Activated CD8-positive, alpha-beta memory T cell treated with anti-CD3 and anti-CD28 coated beads, Interleukin-2, amount 10 ng/mL, durations not matched to agents 7 days and 5 days (primary cell): ENCODE data around the gene MED20. TPM values are rescaled to one million over a fixed set of nuclear protein-coding genes. Genes with fewer than 3 reads are reported as not detected.

ENCODE experiments used
- ATAC-seq: fragments of 150-1000 bp; cut with Tn5 transposase; one replicate; pipeline ENCODE4 v1.10.0; 2021; ENCODE audit warnings: moderate library complexity
- CTCF ChIA-PET: fragments of 350-600 bp; sonication (Branson Sonifier 250); formaldehyde crosslinking; loops from one replicate; lab custom pipeline; 2021; ENCODE audit warnings: antibody characterized with exemption; lab: Charles Lee
- DNase-seq: peaks from one replicate; pipeline ENCODE4 v3.0.0-alpha.2; 2020
- H3K27ac Mint-ChIP-seq: one replicate; pipeline ENCODE4 v1.8.0; 2021; ENCODE audit warnings: mild to moderate bottlenecking, mixed read lengths
- H3K27me3 Mint-ChIP-seq: one replicate; pipeline ENCODE4 v1.8.0; 2021; ENCODE audit warnings: mixed read lengths
- H3K36me3 Mint-ChIP-seq: one replicate; pipeline ENCODE4 v1.8.0; 2021; ENCODE audit warnings: mild to moderate bottlenecking, mixed read lengths
- H3K4me1 Mint-ChIP-seq: one replicate; pipeline ENCODE4 v1.8.0; 2021; ENCODE audit warnings: mixed read lengths
- H3K4me3 Mint-ChIP-seq: one replicate; pipeline ENCODE4 v1.8.0; 2021; ENCODE audit warnings: mild to moderate bottlenecking, moderate library complexity, mixed read lengths
- H3K9me3 Mint-ChIP-seq: one replicate; pipeline ENCODE4 v1.8.0; 2022; ENCODE audit warnings: low read depth, mixed read lengths
- total RNA-seq, 2 experiments: library from RNA; stranded (reverse); gene quantifications; one replicate each; pipeline ENCODE4 v1.2.3, GENCODE V29; 2021

The MED20 gene
- total RNA-seq, 2 experiments from 2014 or later: 21.9 to 25.6 TPM

- ATAC-seq (no peak), DNase-seq (no peak)
- Mint-ChIP-seq H3K27ac (peak overlapping the region; percentile 98), H3K4me1 (peaks cover 55% of the 10 kb centered on the region), H3K9me3 (no peaks in the 10 kb centered on the region), H3K4me3 (peak overlapping the region; percentile 88), H3K27me3 (no peaks in the 10 kb centered on the region), H3K36me3 (peaks cover 27% of the 10 kb centered on the region)
- CTCF ChIA-PET: interaction anchor here (1.3 to 6.1 kb wide), 12 partner anchors 9 to 140 kb away, joined by 3 to 184 read pairs (median 6); partner anchors contain the start of genes CCND3, TAF8, TOMM6 and USP49
Measured at GRCh38 chr6:41922154-41922553, 1.2 kb upstream of the MED20 start.

- peak; percentile 21 for ATAC-seq
- Mint-ChIP-seq H3K36me3 (peaks cover 27% of the 10 kb centered on the region), H3K27me3 (no peaks in the 10 kb centered on the region), H3K27ac (peak overlapping the region; percentile 98), H3K4me1 (peaks cover 55% of the 10 kb centered on the region), H3K9me3 (no peaks in the 10 kb centered on the region), H3K4me3 (peak overlapping the region; percentile 88)
- CTCF ChIA-PET: interaction anchor here (0.9 to 6.1 kb wide), 23 partner anchors 9 to 1008 kb away, joined by 3 to 184 read pairs (median 5); partner anchors contain the start of genes CCND3, CNPY3, TAF8 and TOMM6
- no peak for DNase-seq
Measured at GRCh38 chr6:41921712-41921998, 716 bp upstream of the MED20 start.

- H3K9me3 Mint-ChIP-seq: no peaks in the 10 kb centered on the region
- peak overlapping the region; percentile 68 for H3K27ac Mint-ChIP-seq
- H3K4me1 Mint-ChIP-seq: peaks cover 46% of the 10 kb centered on the region
- no peak for ATAC-seq
- peaks cover 31% of the 10 kb centered on the region for H3K36me3 Mint-ChIP-seq
- no peak overlapping the region for H3K4me3 Mint-ChIP-seq
- CTCF ChIA-PET: interaction anchor here (2.2 kb wide), 1 partner anchor 130 kb away, joined by 6 read pairs; the partner anchor contains the start of gene TOMM6
- no peaks in the 10 kb centered on the region for H3K27me3 Mint-ChIP-seq
- DNase-seq: no peak
Measured at GRCh38 chr6:41917528-41917927, 3.4 kb downstream of the MED20 start.

- CTCF ChIA-PET: interaction anchor here (0.8 to 2.2 kb wide), 5 partner anchors 10 to 130 kb away, joined by 3 to 12 read pairs (median 3); partner anchors contain the start of gene CCND3
- H3K4me1 Mint-ChIP-seq: peaks cover 38% of the 10 kb centered on the region
- peaks cover 28% of the 10 kb centered on the region for H3K36me3 Mint-ChIP-seq
- H3K9me3 Mint-ChIP-seq: no peaks in the 10 kb centered on the region
- H3K27ac Mint-ChIP-seq: peak overlapping the region; percentile 43
- H3K4me3 Mint-ChIP-seq: no peak overlapping the region
- H3K27me3 Mint-ChIP-seq: no peaks in the 10 kb centered on the region
- DNase-seq (no peak), ATAC-seq (no peak)
Measured at GRCh38 chr6:41914869-41915530, 5.9 kb downstream of the MED20 start.

- Mint-ChIP-seq H3K4me3 (no peak overlapping the region), H3K36me3 (peaks cover 28% of the 10 kb centered on the region), H3K27me3 (no peaks in the 10 kb centered on the region)
Measured at GRCh38 chr6:41914343-41914742, 6.6 kb downstream of the MED20 start.

GRCh38 chr6:41909727-41910126 lies 11.2 kb downstream of the MED20 start:
- Mint-ChIP-seq H3K4me1 (peaks cover 23% of the 10 kb centered on the region), H3K9me3 (no peaks in the 10 kb centered on the region), H3K4me3 (no peak overlapping the region), H3K27me3 (no peaks in the 10 kb centered on the region), H3K36me3 (peaks cover 26% of the 10 kb centered on the region), H3K27ac (peak overlapping the region; percentile 18)
- ATAC-seq (no peak), DNase-seq (no peak)
- CTCF ChIA-PET: interaction anchor here (1.6 to 2.0 kb wide), 3 partner anchors 11 to 134 kb away, joined by 3 to 11 read pairs (median 8); partner anchors contain the start of genes BYSL and MED20

More at GRCh38 chr6:41914343-41914742, 6.6 kb downstream of the MED20 start:
- CTCF ChIA-PET: interaction anchor here (1.4 to 2.1 kb wide), 2 partner anchors 123 to 130 kb away, joined by 3 to 12 read pairs; no protein-coding TSS in a partner anchor
- H3K9me3 Mint-ChIP-seq: no peaks in the 10 kb centered on the region
- no peak overlapping the region for H3K27ac Mint-ChIP-seq
- ATAC-seq (no peak), DNase-seq (no peak)
- H3K4me1 Mint-ChIP-seq: peaks cover 34% of the 10 kb centered on the region

GRCh38 chr6:41901882-41902519 lies 18.9 kb downstream of the MED20 start:
- no peaks in the 10 kb centered on the region for H3K9me3 Mint-ChIP-seq
- peak overlapping the region; percentile 41 for H3K27ac Mint-ChIP-seq
- H3K36me3 Mint-ChIP-seq: peaks cover 10% of the 10 kb centered on the region
- CTCF ChIA-PET: interaction anchor here (0.9 to 4.2 kb wide), 4 partner anchors 8 to 142 kb away, joined by 3 to 31 read pairs (median 4); partner anchors contain the start of genes BYSL and MED20
- no peaks in the 10 kb centered on the region for H3K27me3 Mint-ChIP-seq
- H3K4me3 Mint-ChIP-seq: no peak overlapping the region
- ATAC-seq (peak; percentile 57), DNase-seq (peak; percentile 67)
- peaks cover 15% of the 10 kb centered on the region for H3K4me1 Mint-ChIP-seq

- Mint-ChIP-seq H3K27me3 (no peaks in the 10 kb centered on the region), H3K27ac (no peak overlapping the region), H3K9me3 (no peaks in the 10 kb centered on the region), H3K4me3 (no peak overlapping the region), H3K4me1 (peaks cover 20% of the 10 kb centered on the region), H3K36me3 (peaks cover 6% of the 10 kb centered on the region)
- ATAC-seq: no peak
- DNase-seq: no peak
- CTCF ChIA-PET: interaction anchor here (4.2 kb wide), 1 partner anchor 143 kb away, joined by 31 read pairs; no protein-coding TSS in a partner anchor
Measured at GRCh38 chr6:41900861-41901260, 20.1 kb downstream of the MED20 start.

GRCh38 chr6:41896281-41896680 lies 24.7 kb downstream of the MED20 start:
- Mint-ChIP-seq H3K27me3 (peaks cover 4% of the 10 kb centered on the region), H3K27ac (peak overlapping the region; percentile 75)

GRCh38 chr6:41895300-41896233 lies 25.4 kb downstream of the MED20 start, which contains the start of gene USP49:
TSS of gene USP49 (minus strand) at chr6:41895375. CDS start at chr6:41806983, 88,392 bp downstream.
- DNase-seq (peak; percentile 94), ATAC-seq (peak; percentile 98)
- CTCF ChIA-PET: interaction anchor here (0.8 to 3.7 kb wide), 9 partner anchors 8 to 204 kb away, joined by 3 to 31 read pairs (median 4); partner anchors contain the start of genes BYSL, MED20 and TOMM6
- Mint-ChIP-seq H3K4me1 (peaks cover 9% of the 10 kb centered on the region), H3K36me3 (peaks cover 3% of the 10 kb centered on the region), H3K9me3 (no peaks in the 10 kb centered on the region), H3K27ac (peak within 1 kb of the TSS; percentile 75), H3K4me3 (no peak within 1 kb of the TSS), H3K27me3 (peaks cover 4% of the 10 kb centered on the region)

More at GRCh38 chr6:41896281-41896680, 24.7 kb downstream of the MED20 start:
- DNase-seq (no peak), ATAC-seq (no peak)
- Mint-ChIP-seq H3K36me3 (no peaks in the 10 kb centered on the region), H3K9me3 (no peaks in the 10 kb centered on the region), H3K4me3 (no peak overlapping the region), H3K4me1 (peaks cover 9% of the 10 kb centered on the region)
- CTCF ChIA-PET: interaction anchor here (0.8 to 3.7 kb wide), 9 partner anchors 8 to 203 kb away, joined by 3 to 31 read pairs (median 4); partner anchors contain the start of genes BYSL, MED20 and TOMM6

GRCh38 chr6:41894366-41895299 lies 26.3 kb downstream of the MED20 start:
- ATAC-seq: peak; percentile 61
- H3K27ac Mint-ChIP-seq: no peak overlapping the region
- H3K36me3 Mint-ChIP-seq: peaks cover 3% of the 10 kb centered on the region
- no peak overlapping the region for H3K4me3 Mint-ChIP-seq
- CTCF ChIA-PET: interaction anchor here (1.3 to 3.7 kb wide), 7 partner anchors 8 to 158 kb away, joined by 3 to 31 read pairs (median 9); partner anchors contain the start of genes BYSL, MED20 and TOMM6
- H3K4me1 Mint-ChIP-seq: peaks cover 9% of the 10 kb centered on the region
- H3K9me3 Mint-ChIP-seq: no peaks in the 10 kb centered on the region
- H3K27me3 Mint-ChIP-seq: peaks cover 4% of the 10 kb centered on the region
- DNase-seq: no peak
